Neutrophil (primary cell): ENCODE data around the gene CCSER1.

ENCODE experiments used
- H3K27ac ChIP-seq: fragments of 200-600 bp; sonication (generic); 2 replicates; pipeline ENCODE4 v1.5.1; 2016; ENCODE audit warnings: mild to moderate bottlenecking, moderate library complexity
- H3K27me3 ChIP-seq: fragments of 200-600 bp; sonication (generic); 2 replicates; pipeline ENCODE4 v1.6.0; 2016; ENCODE audit warnings: mild to moderate bottlenecking
- H3K36me3 ChIP-seq: fragments of 200-600 bp; sonication (generic); 2 replicates; pipeline ENCODE4 v1.5.1; 2017
- H3K4me1 ChIP-seq, 2 experiments: fragments of 200-600 bp in 1 of 2; sonication (generic) in 1 of 2; 1 replicate in 1 of 2; 2 replicates in 1 of 2; pipeline versions ENCODE4 v1.5.1 to v1.6.1; 2013 to 2016; ENCODE audit warnings: low read depth in 1 of 2, low read length in 1 of 2, mild to moderate bottlenecking in 1 of 2, moderate library complexity in 1 of 2; ENCODE audit not compliant: control insufficient read depth in 1 of 2, insufficient read depth in 1 of 2
- H3K4me3 ChIP-seq, 2 experiments: fragments of 200-600 bp in 1 of 2; sonication (generic) in 1 of 2; 1 replicate in 1 of 2; 2 replicates in 1 of 2; pipeline ENCODE4 v1.5.1; 2013 to 2016; ENCODE audit warnings: low read depth in 1 of 2, low read length in 1 of 2, mild to moderate bottlenecking in 1 of 2, moderate library complexity in 1 of 2
- H3K9me3 ChIP-seq: fragments of 200-600 bp; sonication (generic); 2 replicates; pipeline ENCODE4 v1.5.1; 2016
- CTCF ChIP-seq: fragments of 200-600 bp; sonication (generic); IDR thresholded peaks from 2 replicates; pipeline ENCODE4 v1.5.1; 2016; ENCODE audit warnings: antibody characterized with exemption

The CCSER1 gene

DNA sequence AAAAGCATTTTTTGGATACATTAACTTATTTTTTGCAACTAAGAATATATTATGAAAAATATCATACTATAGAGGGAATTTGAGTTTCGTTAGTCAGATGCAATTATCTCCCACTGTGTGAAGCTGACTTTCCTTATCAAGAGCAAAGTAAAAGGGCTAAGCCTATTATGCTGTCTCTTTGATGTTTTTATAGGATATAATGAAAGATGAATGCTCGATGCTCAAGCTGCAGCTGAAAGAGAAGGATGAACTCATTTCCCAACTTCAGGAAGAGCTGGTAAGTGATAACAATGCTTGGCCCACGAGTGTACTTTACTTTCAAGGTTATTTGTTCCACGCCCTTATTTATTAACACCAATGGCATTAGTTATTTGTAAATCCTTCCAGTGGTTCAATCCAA, 688.4 kb downstream of the CCSER1 start:
- no peaks in the 10 kb centered on the region for H3K27me3 ChIP-seq
- no peaks in the 10 kb centered on the region for H3K9me3 ChIP-seq
- H3K4me3 ChIP-seq, result no peak overlapping the region
- TF ChIP-seq CTCF, result no peak
- no peak overlapping the region for H3K27ac ChIP-seq
- no peaks in the 10 kb centered on the region for H3K4me1 ChIP-seq
- no peaks in the 10 kb centered on the region for H3K36me3 ChIP-seq

- Histone ChIP-seq H3K27ac (no peak overlapping the region), H3K4me3 (no peak overlapping the region), H3K27me3 (no peaks in the 10 kb centered on the region), H3K9me3 (no peaks in the 10 kb centered on the region), H3K36me3 (no peaks in the 10 kb centered on the region), H3K4me1 (no peaks in the 10 kb centered on the region)
- TF ChIP-seq CTCF, result no peak
Observed at GRCh38 chr4:90816754-90817153, 689.6 kb downstream of the CCSER1 start.

DNA sequence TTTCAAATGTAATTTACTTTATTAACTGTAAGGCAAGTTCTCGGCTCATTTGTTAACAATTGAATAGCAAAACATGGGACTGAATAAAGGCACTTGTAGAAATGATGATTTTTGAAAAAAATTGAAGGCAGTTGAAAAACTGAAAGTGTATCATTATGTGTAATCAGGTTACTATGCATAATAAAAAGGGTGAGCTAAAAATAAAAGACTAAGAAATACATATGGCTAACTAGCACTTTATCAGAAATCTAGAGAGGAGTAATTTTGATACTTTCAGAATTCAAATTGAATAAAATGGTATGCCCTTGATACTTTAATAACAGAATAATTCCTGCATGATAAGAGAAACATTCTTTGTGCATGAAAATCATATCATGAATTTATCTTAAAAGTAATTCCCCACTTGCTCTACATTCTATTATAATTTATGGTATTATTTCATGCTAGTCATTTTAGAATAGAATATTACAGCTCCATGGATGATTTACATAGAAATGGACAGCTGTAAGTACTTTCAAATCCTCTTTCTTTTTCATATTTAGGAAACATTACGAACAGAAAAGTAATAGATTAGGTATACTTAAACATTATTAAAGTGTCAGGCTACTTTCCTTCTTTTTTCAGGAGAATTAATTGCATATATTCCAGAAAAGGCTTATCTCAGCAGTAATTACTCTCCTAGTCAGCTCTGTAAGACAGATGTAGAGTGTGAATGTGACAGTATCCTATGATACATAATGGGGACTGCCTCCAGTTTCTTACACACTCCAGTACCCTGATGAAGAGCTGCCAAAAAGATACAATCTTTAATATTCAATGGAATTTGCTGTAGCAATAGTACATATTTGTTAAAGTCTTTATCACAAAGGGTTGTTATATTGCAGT, 697.3 kb downstream of the CCSER1 start:
- no peak for TF ChIP-seq CTCF
- Histone ChIP-seq H3K9me3 (no peaks in the 10 kb centered on the region), H3K36me3 (no peaks in the 10 kb centered on the region), H3K27ac (no peak overlapping the region), H3K4me3 (no peak overlapping the region), H3K27me3 (no peaks in the 10 kb centered on the region), H3K4me1 (no peaks in the 10 kb centered on the region)

GRCh38 chr4:90825849-90826248, 698.7 kb downstream of the CCSER1 start:
- no peak for TF ChIP-seq CTCF
- Histone ChIP-seq H3K9me3 (no peaks in the 10 kb centered on the region), H3K27ac (no peak overlapping the region), H3K36me3 (no peaks in the 10 kb centered on the region), H3K4me1 (no peaks in the 10 kb centered on the region), H3K4me3 (no peak overlapping the region), H3K27me3 (no peaks in the 10 kb centered on the region)

GRCh38 chr4:90833706-90834105, 706.5 kb downstream of the CCSER1 start:
- Histone ChIP-seq H3K9me3 (no peaks in the 10 kb centered on the region), H3K4me3 (no peak overlapping the region), H3K27ac (no peak overlapping the region), H3K4me1 (no peaks in the 10 kb centered on the region), H3K27me3 (no peaks in the 10 kb centered on the region), H3K36me3 (no peaks in the 10 kb centered on the region)
- TF ChIP-seq CTCF, result no peak
